NB4 (cell line): ENCODE data around the gene MYOM3.

ENCODE experiments used
- DNase-seq: peaks from one replicate; pipeline ENCODE4 v3.0.0; 2010; ENCODE audit warnings: low read depth
- H3K4me3 ChIP-seq: one replicate; pipeline ENCODE4 v1.5.1; 2011; ENCODE audit warnings: mild to moderate bottlenecking, low read depth, low read length, moderate library complexity
- CTCF ChIP-seq: IDR thresholded peaks from one replicate; pipeline ENCODE4 v1.5.1; 2012; ENCODE audit warnings: low read depth, low read length
- MAX ChIP-seq: IDR thresholded peaks from 2 replicates; pipeline ENCODE4 v1.6.1; 2011; ENCODE audit warnings: low read depth, low read length
- MYC ChIP-seq: IDR thresholded peaks from 2 replicates; pipeline ENCODE4 v1.6.1; 2011; ENCODE audit warnings: low read depth, low read length
- POLR2A ChIP-seq: IDR thresholded peaks from 2 replicates; pipeline ENCODE4 v1.6.1; 2011; ENCODE audit warnings: mild to moderate bottlenecking; ENCODE audit not compliant: insufficient read length; ENCODE audit errors: extremely low read depth

MYOM3 gene

GRCh38 chr1:24139222-24139489 is 27.2 kb upstream of the MYOM3 start:
- no peak for TF ChIP-seq MAX
- TF ChIP-seq MYC: no peak
- TF ChIP-seq CTCF: no peak
- TF ChIP-seq POLR2A: no peak
- no peak overlapping the region for H3K4me3 ChIP-seq
- no peak for DNase-seq

- TF ChIP-seq MAX: no peak
- no peak for TF ChIP-seq POLR2A
- no peak for TF ChIP-seq CTCF
- TF ChIP-seq MYC: no peak
- no peak overlapping the region for H3K4me3 ChIP-seq
- DNase-seq: no peak
These were observed 26.7 kb upstream of the MYOM3 start for GRCh38 chr1:24138476-24139221.

- TF ChIP-seq MYC (no peak), POLR2A (no peak), CTCF (no peak), MAX (no peak)
- no peak overlapping the region for H3K4me3 ChIP-seq
- no peak for DNase-seq
These were observed 25.1 kb upstream of the MYOM3 start for GRCh38 chr1:24136956-24137539.

- TF ChIP-seq MAX (no peak), MYC (no peak), POLR2A (no peak), CTCF (no peak)
- no peak for DNase-seq
- no peak overlapping the region for H3K4me3 ChIP-seq
These were observed 22.4 kb upstream of the MYOM3 start for GRCh38 chr1:24134376-24134775.

- no peak overlapping the region for H3K4me3 ChIP-seq
- DNase-seq: no peak
- no peak for TF ChIP-seq POLR2A
- no peak for TF ChIP-seq MAX
- no peak for TF ChIP-seq MYC
- TF ChIP-seq CTCF: no peak
These were observed 21.9 kb upstream of the MYOM3 start for GRCh38 chr1:24133819-24134218.

- TF ChIP-seq POLR2A (no peak), MYC (no peak), CTCF (no peak), MAX (no peak)
- no peak for DNase-seq
- H3K4me3 ChIP-seq: no peak overlapping the region
These were observed 18.4 kb upstream of the MYOM3 start for GRCh38 chr1:24130385-24130784.
